Mucosa of rectum (tissue), 2 donors: ENCODE measurements around the gene EFNA2.
"Not testable (repeated sequence)": the region's sequence is repeated elsewhere in the genome, so short reads cannot be mapped to it uniquely, and the experiment has no call there.

Experiments used
- H3K27ac ChIP-seq, 2 donors: one replicate each; pipeline ENCODE4 v1.7.0; 2013; ENCODE audit warnings: inconsistent platforms in 2 of 2, low read depth in 2 of 2, low read length in 2 of 2
- H3K27me3 ChIP-seq, 2 donors: one replicate each; pipeline ENCODE4 v1.7.0; 2013; ENCODE audit warnings: low read length in 2 of 2; ENCODE audit not compliant: control insufficient read depth in 2 of 2, insufficient read depth in 2 of 2
- H3K36me3 ChIP-seq, 2 donors: one replicate each; pipeline ENCODE4 v1.7.0; 2013; ENCODE audit warnings: low read length in 2 of 2; ENCODE audit not compliant: control insufficient read depth in 2 of 2, insufficient read depth in 2 of 2
- H3K4me1 ChIP-seq, 2 donors: one replicate each; pipeline ENCODE4 v1.7.0; 2013; ENCODE audit warnings: low read length in 2 of 2, mild to moderate bottlenecking in 1 of 2; ENCODE audit not compliant: control insufficient read depth in 2 of 2, insufficient read depth in 2 of 2
- H3K4me3 ChIP-seq, 2 donors: one replicate each; pipeline ENCODE4 v1.7.0; 2013; ENCODE audit warnings: low read length in 2 of 2
- H3K9ac ChIP-seq, 2 donors: one replicate each; pipeline ENCODE4 v1.7.0; 2013; ENCODE audit warnings: low read length in 2 of 2, low read depth in 1 of 2, mild to moderate bottlenecking in 1 of 2
- H3K9me3 ChIP-seq, 2 donors: one replicate each; pipeline ENCODE4 v1.7.0; 2013; ENCODE audit warnings: low read length in 2 of 2; ENCODE audit not compliant: control insufficient read depth in 2 of 2
- donor health status: healthy.
- donor health status: Normal muscosa, but diverticular disease.

Gene EFNA2

DNA sequence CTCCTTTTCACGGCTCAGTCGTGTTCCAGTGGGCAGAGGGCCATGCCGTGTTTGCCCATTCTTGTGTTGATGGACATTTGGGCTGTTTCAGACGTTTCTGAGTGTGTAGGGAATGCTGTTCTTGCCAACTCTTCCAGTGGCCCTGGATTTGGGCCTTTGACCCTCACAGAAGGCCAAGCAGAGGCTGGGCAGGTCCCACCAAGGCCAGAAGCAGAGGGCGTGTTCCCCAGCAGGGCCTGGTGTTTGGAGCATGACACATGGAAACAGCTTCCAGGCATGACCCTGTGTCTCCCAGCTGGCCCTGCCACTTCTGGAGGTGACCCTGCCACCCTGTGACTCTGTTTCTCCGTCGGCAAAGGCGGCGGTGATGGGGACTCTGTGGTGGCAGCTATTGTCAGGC is 35.9 kb downstream of the EFNA2 start:
- no peak overlapping the region for H3K9ac ChIP-seq
- H3K27me3 ChIP-seq: peaks cover 32 to 33% of the 10 kb centered on the region in 2 donors
- peaks cover 5 to 6% of the 10 kb centered on the region in 2 donors for H3K4me1 ChIP-seq
- H3K27ac ChIP-seq: no peak overlapping the region
- H3K9me3 ChIP-seq: no peaks in the 10 kb centered on the region
- H3K36me3 ChIP-seq: no peaks in the 10 kb centered on the region
- H3K4me3 ChIP-seq: no peak overlapping the region

DNA sequence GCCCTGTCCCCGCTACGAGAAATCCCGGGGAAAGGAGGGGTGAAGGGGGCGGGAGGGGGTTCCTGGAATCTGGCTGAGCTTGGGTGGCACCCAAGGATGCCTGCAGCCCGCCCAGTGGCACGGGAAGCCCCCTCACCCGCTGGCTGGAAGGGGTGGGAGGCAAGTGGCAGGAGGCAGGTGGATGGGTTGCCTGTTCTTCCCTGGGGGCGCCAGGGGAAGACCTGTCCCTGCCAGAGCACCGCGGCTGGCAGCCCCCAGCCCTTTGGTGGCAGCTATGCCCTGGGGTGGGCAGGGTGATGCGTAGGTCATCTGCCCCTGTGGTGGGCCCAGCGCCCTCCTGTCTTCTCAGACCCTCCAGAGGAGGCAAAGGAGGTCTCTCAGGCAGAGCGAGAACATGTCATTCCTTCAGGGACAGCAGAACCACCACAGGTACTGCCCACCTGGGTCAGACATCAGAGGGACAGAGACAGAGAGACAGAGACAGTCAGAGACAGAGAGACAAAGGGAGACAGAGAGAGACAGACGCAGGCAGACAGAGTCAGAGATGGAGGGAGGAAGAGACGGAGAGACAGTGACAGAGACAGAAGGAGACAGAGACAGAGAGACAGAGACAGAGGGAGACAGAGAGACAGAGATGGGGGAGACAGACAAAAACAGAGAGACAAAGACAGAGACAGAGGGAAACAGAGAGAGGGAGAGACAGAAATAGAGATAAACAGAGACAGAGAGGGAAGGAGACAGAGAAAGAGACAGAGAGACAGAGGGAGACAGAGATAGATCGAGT is 36.7 kb downstream of the EFNA2 start:
- Histone ChIP-seq H3K27me3 (peaks cover 25 to 27% of the 10 kb centered on the region in 2 donors), H3K9me3 (no peaks in the 10 kb centered on the region), H3K27ac (no peak overlapping the region), H3K4me1 (peaks cover 5 to 6% of the 10 kb centered on the region in 2 donors), H3K9ac (no peak overlapping the region), H3K36me3 (no peaks in the 10 kb centered on the region), H3K4me3 (no peak overlapping the region)

DNA sequence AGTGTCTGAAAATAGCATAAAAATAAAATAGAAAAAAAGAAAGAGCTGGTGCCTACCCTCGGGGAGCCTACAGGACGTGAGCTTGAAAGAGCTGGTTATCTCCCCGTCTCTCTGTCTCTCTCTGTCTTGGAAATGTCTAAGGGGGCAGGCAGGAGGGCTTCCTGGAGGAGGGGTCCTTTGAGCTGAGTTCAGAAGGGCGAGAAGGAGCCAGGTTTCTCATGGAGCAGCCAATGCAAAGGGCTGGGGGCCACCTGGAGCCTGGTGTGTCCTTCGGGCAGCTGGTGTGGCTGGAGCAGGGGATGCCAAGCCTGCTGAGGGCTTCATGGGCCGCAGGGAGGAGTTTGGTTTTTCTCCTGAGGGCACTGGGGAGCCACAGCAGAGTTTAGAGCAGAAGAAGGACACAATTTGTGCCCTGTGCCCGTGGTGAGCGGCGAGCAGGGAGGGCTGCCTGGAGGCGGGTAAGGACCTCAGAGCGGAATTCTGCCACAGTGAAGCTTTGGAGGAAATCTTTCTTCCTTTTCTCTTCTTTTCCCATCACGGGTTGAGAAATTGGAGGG is 38.7 kb downstream of the EFNA2 start:
- peaks cover 20 to 21% of the 10 kb centered on the region in 2 donors for H3K27me3 ChIP-seq

DNA sequence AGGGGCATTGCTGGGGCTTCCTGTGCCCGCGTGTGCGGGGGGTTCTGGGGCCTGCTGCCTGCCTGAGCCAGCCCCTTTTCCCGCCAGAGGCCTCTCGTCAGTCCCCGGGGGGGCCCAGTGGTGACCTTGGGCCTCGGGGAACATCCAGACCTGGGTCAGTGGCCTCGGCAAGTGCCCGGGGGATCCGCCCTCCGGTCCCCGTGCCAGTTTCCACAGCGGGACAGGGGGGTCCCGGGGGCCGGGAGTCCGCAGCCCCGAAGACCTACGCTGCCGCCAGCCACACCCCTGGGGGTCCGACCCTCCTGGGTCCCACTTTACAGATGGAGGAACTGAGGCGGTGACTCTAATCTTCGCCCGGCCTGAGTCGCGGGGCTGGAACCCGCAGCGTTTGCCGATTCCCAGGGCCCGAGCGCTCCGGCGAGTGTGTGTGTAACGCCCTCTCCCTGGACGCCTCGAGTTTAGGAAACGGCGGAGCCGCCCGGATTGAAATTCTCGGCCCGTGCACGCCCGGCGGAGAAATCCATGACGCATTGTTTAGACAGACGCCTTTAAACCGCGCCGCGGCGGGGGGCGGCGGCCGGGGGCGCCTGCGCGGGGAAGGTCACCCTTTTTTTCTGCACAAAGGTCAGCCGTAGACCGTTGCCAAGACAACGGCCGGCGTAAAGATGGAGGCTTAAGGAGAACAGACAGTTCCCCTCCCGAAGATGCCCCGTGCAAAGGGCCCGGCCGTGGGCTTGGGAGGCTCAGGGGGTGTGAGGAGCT is 39.3 kb downstream of the EFNA2 start:
- peak overlapping the region in 1 of 2 donors; percentile 33 for H3K9ac ChIP-seq
- peaks cover 4 to 5% of the 10 kb centered on the region in 2 donors for H3K4me1 ChIP-seq
- H3K9me3 ChIP-seq: no peaks in the 10 kb centered on the region
- no peak overlapping the region for H3K27ac ChIP-seq
- H3K27me3 ChIP-seq: peaks cover 20% of the 10 kb centered on the region in 2 donors
- H3K4me3 ChIP-seq: peak overlapping the region in 1 of 2 donors; percentile 42
- H3K36me3 ChIP-seq: no peaks in the 10 kb centered on the region

More for the DNA sequence above, 38.7 kb downstream of the EFNA2 start:
- Histone ChIP-seq H3K4me3 (no peak overlapping the region), H3K9me3 (no peaks in the 10 kb centered on the region), H3K9ac (no peak overlapping the region), H3K36me3 (no peaks in the 10 kb centered on the region), H3K4me1 (peaks cover 4 to 5% of the 10 kb centered on the region in 2 donors), H3K27ac (no peak overlapping the region)

DNA sequence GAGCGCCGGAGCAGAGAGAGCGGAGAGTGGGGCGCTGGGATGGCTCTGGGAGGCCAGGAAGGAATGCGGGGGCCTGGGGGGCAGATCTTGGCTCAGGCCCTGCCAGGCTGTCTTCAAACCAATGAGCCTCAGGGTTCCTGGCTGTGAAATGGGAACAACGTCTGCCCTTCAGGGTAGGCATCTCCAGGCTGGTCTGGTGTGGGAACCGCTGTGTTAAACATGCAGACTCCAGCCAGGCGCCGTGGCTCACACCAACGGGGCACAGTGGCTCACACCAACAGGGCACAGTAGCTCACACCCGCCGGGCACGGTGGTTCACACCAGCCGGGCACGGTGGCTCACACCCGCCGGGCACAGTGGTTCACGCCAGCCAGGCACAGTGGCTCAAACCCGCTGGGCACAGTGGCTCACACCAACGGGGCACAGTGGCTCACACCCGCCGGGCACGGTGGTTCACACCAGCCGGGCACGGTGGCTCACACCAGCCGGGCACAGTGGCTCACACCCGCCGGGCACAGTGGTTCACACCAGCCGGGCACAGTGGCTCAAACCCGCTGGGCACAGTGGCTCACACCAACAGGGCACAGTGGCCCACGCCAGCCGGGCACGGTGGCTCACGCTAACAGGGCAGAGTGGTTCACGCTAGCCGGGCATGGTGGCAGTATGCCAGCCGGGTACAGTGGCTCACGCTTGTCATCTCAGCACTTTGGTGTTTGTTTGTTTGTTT is 40.1 kb downstream of the EFNA2 start:
- peaks cover 19 to 20% of the 10 kb centered on the region in 2 donors for H3K27me3 ChIP-seq
- H3K36me3 ChIP-seq: no peaks in the 10 kb centered on the region
- H3K27ac ChIP-seq: no peak overlapping the region
- H3K4me3 ChIP-seq: peak overlapping the region in 1 of 2 donors; percentile 42
- H3K9ac ChIP-seq: no peak overlapping the region
- H3K9me3 ChIP-seq: no peaks in the 10 kb centered on the region
- H3K4me1 ChIP-seq: peaks cover 4 to 5% of the 10 kb centered on the region in 2 donors

DNA sequence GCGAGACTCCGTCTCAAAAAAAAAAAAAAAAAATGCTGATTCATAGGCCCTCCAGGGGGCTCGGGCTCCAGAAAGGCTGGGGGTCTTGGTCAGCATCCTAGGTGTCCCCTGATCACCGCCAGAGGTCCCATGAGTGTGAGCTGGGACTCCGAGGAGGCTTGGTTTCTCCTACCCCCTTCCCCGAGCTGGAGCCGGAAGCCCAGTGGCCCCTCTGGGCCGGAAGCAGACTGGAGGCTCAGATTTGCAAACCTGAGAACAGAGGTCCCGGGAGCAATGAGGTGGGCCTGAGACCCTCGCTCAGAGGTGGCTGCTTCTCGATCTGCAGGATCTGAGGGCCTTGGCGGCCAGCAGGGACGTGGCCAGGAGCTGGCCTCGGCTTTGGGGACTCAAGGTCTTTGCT is 41.5 kb downstream of the EFNA2 start:
- Histone ChIP-seq H3K9me3 (no peaks in the 10 kb centered on the region), H3K27ac (no peak overlapping the region), H3K27me3 (peaks cover 23 to 25% of the 10 kb centered on the region in 2 donors), H3K9ac (no peak overlapping the region), H3K4me1 (peaks cover 4 to 5% of the 10 kb centered on the region in 2 donors), H3K4me3 (no peak overlapping the region), H3K36me3 (no peaks in the 10 kb centered on the region)

DNA sequence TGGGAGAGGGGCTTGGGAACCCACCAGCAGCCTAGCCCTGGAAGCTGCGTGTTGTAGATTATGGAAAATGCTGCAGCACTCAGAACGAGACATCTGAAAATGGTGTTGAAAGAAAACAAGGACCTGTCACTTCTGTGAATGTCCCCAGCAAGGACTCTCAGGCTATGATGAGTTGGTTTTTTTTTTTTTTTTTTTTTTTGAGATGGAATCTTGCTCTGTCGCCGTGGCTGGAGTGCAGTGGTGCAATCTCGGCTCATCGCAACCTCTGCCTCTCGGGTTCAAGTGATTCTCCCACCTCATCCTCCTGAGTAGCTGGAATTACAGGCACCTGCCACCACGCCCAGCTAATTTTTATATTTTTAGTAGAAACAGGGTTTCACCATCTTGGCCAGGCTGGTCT is 46.5 kb downstream of the EFNA2 start:
- not testable (repeated sequence) for H3K4me1 ChIP-seq, H3K9ac ChIP-seq, H3K36me3 ChIP-seq, H3K27ac ChIP-seq, H3K27me3 ChIP-seq, H3K4me3 ChIP-seq, H3K9me3 ChIP-seq

DNA sequence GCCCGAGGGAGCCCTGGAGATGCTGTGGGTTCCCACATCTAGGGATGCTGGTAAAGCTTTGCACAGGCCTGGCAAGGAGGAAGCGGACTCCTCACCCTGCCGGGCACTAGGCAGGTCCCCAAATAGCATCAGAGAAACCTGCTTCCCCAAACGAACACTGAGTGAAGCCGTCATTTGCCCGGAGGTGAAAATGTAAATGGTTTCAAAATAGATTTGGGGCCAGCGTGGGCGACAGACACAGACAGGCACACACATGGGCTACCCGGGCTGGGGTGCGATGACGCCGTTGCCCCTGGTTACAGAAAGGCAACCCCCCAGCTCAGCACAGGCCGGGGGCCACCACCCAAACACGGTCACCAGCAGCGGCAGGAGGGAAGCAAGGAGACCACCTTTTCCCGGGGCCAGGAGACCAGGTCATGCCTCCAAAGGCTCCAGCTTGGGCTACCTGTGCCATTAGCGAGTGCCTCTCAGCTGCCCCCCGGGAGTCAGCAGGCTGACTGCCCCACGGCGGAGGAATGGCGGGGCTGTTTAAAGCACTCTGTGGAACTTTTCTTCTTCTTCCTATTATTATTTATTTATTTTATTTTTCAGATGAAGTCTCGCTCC is 50.5 kb downstream of the EFNA2 start:
- H3K27ac ChIP-seq: no peak overlapping the region
- H3K4me3 ChIP-seq: no peak overlapping the region
- H3K9me3 ChIP-seq: no peaks in the 10 kb centered on the region
- no peak overlapping the region for H3K9ac ChIP-seq
- H3K4me1 ChIP-seq: no peaks in the 10 kb centered on the region
- no peaks in the 10 kb centered on the region for H3K36me3 ChIP-seq
- peaks cover 4 to 6% of the 10 kb centered on the region in 2 donors for H3K27me3 ChIP-seq

DNA sequence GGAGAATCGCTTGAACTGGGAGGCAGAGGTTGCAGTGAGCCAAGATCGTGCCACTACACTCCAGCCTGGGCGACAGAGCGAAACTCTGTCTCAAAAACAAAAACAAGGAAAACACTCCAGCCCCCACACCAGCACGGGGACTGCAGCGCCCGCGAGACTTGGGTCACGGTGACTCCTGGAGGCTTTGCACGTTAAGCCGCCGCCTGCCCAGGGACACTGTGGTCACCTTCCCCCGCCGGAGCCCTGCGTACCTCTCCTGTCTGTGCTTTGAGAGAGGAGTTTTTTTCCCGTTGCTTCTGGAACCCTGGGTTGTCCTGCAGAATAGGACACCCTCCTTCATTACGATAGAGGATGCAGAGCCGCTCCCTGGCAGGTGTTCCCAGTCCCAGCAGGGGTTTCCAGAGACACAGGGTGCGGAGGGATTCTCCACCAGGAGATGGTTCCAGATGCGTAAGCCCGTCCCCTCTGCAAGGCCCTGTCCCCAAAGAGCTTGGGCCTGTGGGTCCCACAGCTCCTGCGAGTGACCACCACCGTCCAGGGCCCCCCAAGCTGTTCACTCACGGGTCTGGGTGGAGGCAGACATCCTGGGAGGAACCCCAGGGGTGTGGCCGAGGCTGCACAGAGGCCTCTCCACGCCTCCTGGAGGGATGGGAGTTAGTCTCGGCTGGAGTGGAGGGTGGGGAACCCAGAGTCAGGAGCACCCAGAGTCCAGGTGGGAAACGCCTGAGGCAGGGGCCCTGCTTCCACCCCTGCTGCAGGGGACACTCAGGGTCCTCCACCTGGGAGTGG is 55.2 kb downstream of the EFNA2 start:
- no peak overlapping the region for H3K9ac ChIP-seq
- H3K27me3 ChIP-seq: no peaks in the 10 kb centered on the region
- H3K36me3 ChIP-seq: no peaks in the 10 kb centered on the region
- no peak overlapping the region for H3K4me3 ChIP-seq
- H3K9me3 ChIP-seq: no peaks in the 10 kb centered on the region
- H3K4me1 ChIP-seq: peaks cover 2 to 6% of the 10 kb centered on the region in 2 donors
- H3K27ac ChIP-seq: no peak overlapping the region
